ENCODE measurements around the gene MYH16. TPM values are rescaled to one million over a fixed set of nuclear protein-coding genes. Genes with fewer than 3 reads are reported as not detected.

The MYH16 gene
- total RNA-seq, 2 donors from 2014 or later, result under 0.01 TPM; not detected in 1

DNA sequence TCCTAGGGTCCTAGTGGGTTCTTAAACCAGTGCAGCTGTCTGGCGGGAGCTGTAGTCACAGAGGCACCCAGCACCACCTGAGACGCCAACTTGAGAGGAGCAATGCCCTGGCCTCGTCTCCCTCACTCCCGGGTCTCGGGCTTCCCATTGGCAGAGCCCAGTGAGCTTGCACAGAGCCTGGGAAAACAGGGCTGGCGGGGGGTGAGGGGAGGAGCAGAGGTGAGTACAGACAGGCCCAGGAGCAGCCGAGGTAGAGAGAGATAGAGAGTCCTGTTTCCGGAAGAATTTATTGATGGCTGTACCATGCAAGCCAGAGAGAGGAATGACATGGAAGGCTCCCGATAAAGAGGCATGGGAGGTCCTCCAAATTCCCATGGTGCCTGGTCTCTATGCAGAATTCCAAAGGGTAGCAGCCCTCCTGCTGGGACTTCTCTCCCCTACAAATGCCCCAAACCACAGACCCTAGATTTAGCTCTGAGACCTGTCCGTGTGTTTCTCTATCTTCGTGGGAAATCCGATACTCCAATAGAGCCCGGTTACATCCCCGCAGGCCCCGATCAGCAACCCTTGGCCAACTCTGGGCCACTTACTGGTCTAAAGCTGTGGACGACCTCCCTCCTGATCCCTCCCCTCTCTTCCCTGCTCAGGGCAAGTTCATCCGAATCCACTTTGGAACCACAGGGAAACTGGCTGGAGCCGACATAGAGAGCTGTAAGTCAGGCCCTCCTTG is 20.3 kb upstream of the MYH16 start:
- Histone ChIP-seq H3K4me3 (no peak overlapping the region), H3K36me3 (replicated peaks in 1 of 2; ENCODE audit: insufficient read depth in 1 of 2, low read depth in 2 of 2) (no peaks in the 10 kb centered on the region), H3K4me1 (no peaks in the 10 kb centered on the region), H3K27me3 (no peaks in the 10 kb centered on the region), H3K27ac (no peak overlapping the region), H3K9me3 (no peaks in the 10 kb centered on the region)
- no peak for DNase-seq
- 61 to 63% methylated on average over 15 to 18 of the region's 18 CpGs for WGBS, 2 donors
- TF ChIP-seq, protein P1, sequence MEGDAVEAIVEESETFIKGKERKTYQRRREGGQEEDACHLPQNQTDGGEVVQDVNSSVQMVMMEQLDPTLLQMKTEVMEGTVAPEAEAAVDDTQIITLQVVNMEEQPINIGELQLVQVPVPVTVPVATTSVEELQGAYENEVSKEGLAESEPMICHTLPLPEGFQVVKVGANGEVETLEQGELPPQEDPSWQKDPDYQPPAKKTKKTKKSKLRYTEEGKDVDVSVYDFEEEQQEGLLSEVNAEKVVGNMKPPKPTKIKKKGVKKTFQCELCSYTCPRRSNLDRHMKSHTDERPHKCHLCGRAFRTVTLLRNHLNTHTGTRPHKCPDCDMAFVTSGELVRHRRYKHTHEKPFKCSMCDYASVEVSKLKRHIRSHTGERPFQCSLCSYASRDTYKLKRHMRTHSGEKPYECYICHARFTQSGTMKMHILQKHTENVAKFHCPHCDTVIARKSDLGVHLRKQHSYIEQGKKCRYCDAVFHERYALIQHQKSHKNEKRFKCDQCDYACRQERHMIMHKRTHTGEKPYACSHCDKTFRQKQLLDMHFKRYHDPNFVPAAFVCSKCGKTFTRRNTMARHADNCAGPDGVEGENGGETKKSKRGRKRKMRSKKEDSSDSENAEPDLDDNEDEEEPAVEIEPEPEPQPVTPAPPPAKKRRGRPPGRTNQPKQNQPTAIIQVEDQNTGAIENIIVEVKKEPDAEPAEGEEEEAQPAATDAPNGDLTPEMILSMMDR (IDR thresholded peaks at IDR 0.05), result no peak
- TF ChIP-seq POLR2A (IDR thresholded peaks at IDR 0.05), result no peak
- intact Hi-C loops (cut with DNase I), result no loop called here
- no peak for ATAC-seq

DNA sequence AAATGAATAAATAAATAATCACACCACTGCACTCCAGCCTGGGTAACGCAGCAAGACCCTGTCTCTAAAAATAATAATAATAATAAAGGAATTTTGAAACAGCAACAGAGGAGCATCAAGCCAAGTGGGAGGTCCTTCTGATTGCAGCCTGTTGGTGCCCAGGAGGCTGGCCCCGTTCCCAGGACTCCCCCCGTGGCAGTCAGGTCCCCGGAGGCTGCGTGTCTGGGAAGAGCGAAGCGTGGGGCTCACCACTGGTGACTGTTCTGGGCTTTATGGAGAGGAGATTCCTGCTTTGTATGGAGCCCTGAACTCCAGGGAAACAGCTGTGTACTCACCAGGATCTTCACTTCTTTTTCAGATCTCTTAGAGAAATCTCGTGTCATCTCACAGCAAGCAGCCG is 19.3 kb upstream of the MYH16 start:
- intact Hi-C loops (cut with DNase I), result no loop called here
- no peaks in the 10 kb centered on the region for H3K4me1 ChIP-seq
- no peaks in the 10 kb centered on the region for H3K27me3 ChIP-seq
- H3K9me3 ChIP-seq, result no peaks in the 10 kb centered on the region
- WGBS, 2 donors, result 68% methylated on average over 9 of the region's 9 CpGs
- no peaks in the 10 kb centered on the region for H3K36me3 ChIP-seq (replicated peaks in 1 of 2; ENCODE audit: insufficient read depth in 1 of 2, low read depth in 2 of 2)
- DNase-seq (no peak), ATAC-seq (no peak)
- TF ChIP-seq, protein P1 (IDR thresholded peaks at IDR 0.05), result no peak
- TF ChIP-seq POLR2A (IDR thresholded peaks at IDR 0.05), result no peak
- no peak overlapping the region for H3K27ac ChIP-seq
- H3K4me3 ChIP-seq, result no peak overlapping the region

DNA sequence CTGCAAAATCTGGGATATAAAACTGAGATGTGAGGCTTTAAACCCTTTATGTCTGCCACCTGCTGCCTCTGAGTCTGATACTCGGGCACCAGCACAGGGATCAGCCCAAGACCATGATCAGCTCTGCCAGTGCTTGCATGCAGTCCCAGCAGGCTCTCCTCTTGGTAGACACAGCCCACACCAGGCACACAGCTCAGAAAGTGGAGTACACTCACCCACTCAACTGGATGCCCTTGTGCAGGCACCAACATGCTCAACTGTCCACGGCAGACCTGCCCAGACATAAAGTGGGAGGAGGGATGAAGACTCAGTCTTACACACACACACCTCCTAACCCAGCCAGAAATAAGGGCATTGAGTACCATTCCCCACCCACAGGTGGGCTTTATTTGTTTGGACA is 18.2 kb upstream of the MYH16 start:
- H3K27ac ChIP-seq, result no peak overlapping the region
- H3K9me3 ChIP-seq, result no peaks in the 10 kb centered on the region
- no peaks in the 10 kb centered on the region for H3K4me1 ChIP-seq
- H3K27me3 ChIP-seq, result no peaks in the 10 kb centered on the region
- no peak overlapping the region for H3K4me3 ChIP-seq
- no peaks in the 10 kb centered on the region for H3K36me3 ChIP-seq (replicated peaks in 1 of 2; ENCODE audit: insufficient read depth in 1 of 2, low read depth in 2 of 2)
- no peak for DNase-seq
- TF ChIP-seq, protein P1 (IDR thresholded peaks at IDR 0.05), result no peak
- TF ChIP-seq POLR2A (IDR thresholded peaks at IDR 0.05), result no peak
- WGBS, 2 donors, result 53 to 80% methylated on average over 2 of the region's 2 CpGs
- intact Hi-C loops (cut with DNase I), result no loop called here
- ATAC-seq, result no peak

DNA sequence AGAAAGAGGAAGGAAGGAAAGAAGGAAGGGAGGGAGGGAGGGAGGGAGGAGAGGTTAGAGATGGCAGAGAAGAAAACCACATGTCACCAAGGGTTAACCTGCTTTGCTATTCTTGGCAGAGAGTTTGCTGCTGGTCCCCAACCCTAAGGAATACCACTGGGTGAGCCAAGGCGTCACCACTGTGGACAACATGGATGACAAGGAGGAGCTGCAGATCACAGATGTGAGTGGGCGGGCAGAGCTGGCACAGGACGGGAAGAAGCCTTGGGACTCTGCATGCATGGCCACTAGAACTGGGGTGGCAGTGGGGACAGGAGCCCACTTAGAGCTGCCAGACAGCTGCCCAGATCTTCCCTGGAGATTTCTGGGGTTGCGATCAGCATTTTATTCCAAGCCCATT is 17.2 kb upstream of the MYH16 start:
- H3K9me3 ChIP-seq, result no peaks in the 10 kb centered on the region
- ATAC-seq (no peak), DNase-seq (no peak)
- TF ChIP-seq POLR2A (IDR thresholded peaks at IDR 0.05), result no peak
- TF ChIP-seq, protein P1 (IDR thresholded peaks at IDR 0.05), result no peak
- intact Hi-C loops (cut with DNase I), result no loop called here
- no peaks in the 10 kb centered on the region for H3K27me3 ChIP-seq
- H3K4me3 ChIP-seq, result no peak overlapping the region
- H3K36me3 ChIP-seq (replicated peaks in 1 of 2; ENCODE audit: insufficient read depth in 1 of 2, low read depth in 2 of 2), result no peaks in the 10 kb centered on the region
- H3K27ac ChIP-seq, result no peak overlapping the region
- WGBS, 2 donors, result 63 to 73% methylated on average over 3 to 4 of the region's 4 CpGs
- H3K4me1 ChIP-seq, result no peaks in the 10 kb centered on the region

DNA sequence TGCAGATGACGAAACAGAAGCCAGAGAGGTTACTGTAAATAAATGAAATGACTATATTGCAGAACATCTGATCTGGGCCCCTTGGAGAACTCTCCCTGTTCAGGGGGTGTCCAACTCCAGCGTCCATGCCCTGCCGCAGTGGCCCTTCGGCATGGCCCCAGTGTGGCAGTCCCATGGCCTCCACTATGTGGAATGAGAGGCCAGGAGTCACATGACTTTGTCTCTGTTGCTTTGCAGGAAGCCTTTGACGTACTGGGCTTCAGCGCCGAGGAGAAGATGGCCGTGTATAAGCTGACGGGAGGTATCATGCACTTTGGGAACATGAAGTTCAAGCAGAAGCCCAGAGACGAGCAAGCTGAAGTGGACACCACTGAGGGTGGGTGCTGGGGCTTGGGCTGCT is 15.6 kb upstream of the MYH16 start:
- ATAC-seq (no peak), DNase-seq (no peak)
- H3K27me3 ChIP-seq, result no peaks in the 10 kb centered on the region
- no peak for TF ChIP-seq POLR2A (IDR thresholded peaks at IDR 0.05)
- TF ChIP-seq, protein P1 (IDR thresholded peaks at IDR 0.05), result no peak
- H3K36me3 ChIP-seq (replicated peaks in 1 of 2; ENCODE audit: insufficient read depth in 1 of 2, low read depth in 2 of 2), result no peaks in the 10 kb centered on the region
- no peak overlapping the region for H3K27ac ChIP-seq
- intact Hi-C loops (cut with DNase I), result no loop called here
- 85 to 89% methylated on average over 10 of the region's 10 CpGs for WGBS, 2 donors
- H3K4me3 ChIP-seq, result no peak overlapping the region
- H3K4me1 ChIP-seq, result no peaks in the 10 kb centered on the region
- H3K9me3 ChIP-seq, result no peaks in the 10 kb centered on the region

Data from body of pancreas (tissue), 4 donors.